ENCODE results near the gene DNAJC22. TPM values are rescaled to one million over a fixed set of nuclear protein-coding genes. Genes with fewer than 3 reads are reported as not detected.

Gene DNAJC22
- polyA plus RNA-seq, 4 donors = 15.6 to 22.6 (median 21.0) TPM

GRCh38 chr12:49342914-49343731, 3.6 kb upstream of the DNAJC22 start:
- no peak for DNase-seq (ENCODE audit: low read depth in 4 of 4, low spot score in 3 of 4)

- DNase-seq (ENCODE audit: low read depth in 4 of 4, low spot score in 3 of 4) = no peak
These were observed 2.1 kb upstream of the DNAJC22 start for GRCh38 chr12:49344486-49345050.

- peak in 1 of 4 donors; percentile 75 for DNase-seq (ENCODE audit: low read depth in 4 of 4, low spot score in 3 of 4)
These were observed 1.4 kb upstream of the DNAJC22 start for GRCh38 chr12:49345051-49345824.

DNA sequence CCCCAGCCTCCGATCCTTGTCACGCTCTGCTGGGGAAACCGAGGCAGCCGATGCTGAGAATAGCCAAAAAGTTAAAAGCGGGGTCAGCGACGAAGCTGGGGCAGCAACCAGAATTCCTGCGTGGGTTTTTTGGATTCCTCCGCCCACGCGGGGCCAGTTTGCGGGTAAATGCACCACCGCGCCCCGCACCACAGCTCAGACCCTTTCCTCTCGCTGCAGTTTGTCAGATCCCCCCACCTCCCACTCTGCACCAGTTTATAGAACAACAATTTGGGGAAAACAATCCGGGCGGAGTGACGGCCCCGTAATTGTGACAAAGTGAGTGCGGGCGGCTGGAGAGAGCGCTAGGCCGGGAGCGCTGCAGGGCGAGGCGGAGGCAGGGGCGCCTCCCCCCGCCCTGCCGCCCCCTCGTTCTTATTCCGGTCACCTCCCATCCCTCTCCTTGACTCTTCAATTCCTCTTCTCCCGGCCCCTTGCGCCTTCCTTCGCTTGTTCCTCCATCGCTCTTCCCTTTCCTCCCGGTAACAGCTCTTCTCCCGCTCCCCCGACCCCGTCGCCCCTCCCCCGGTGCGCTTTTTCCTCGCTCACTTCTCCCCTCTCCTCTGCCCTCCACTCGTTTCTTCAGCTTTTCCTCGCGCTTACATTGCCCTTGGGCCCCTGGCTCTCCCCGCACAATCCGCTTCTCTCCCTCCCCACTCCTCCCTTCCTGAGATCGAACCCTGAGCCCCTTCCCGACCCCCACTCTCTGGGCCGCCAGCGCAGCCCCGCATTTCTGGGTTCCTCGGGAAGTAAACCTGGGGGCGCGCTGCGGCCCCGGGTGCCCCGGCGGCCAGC, 646 bp upstream of the DNAJC22 start:
- no peak for DNase-seq (ENCODE audit: low read depth in 4 of 4, low spot score in 3 of 4)

- peak in 1 of 4 donors; percentile 67 for DNase-seq (ENCODE audit: low read depth in 4 of 4, low spot score in 3 of 4)
These were observed 864 bp downstream of the DNAJC22 start for GRCh38 chr12:49347311-49348193.

GRCh38 chr12:49348781-49349180, 2.1 kb downstream of the DNAJC22 start:
- DNase-seq (ENCODE audit: low read depth in 4 of 4, low spot score in 3 of 4) = no peak

DNA sequence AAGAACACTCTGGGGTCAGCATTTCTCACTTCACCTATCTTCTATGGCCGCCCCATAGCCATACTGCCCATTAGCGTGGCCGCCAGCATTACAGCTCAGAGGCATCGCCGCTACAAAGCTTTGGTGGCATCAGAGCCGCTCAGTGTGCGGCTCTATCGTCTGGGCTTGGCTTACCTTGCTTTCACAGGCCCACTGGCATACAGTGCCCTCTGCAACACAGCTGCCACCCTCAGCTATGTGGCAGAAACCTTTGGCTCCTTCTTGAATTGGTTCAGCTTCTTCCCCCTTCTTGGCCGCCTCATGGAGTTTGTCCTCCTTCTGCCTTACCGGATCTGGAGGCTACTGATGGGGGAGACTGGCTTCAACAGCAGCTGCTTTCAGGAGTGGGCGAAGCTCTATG, 2.6 kb downstream of the DNAJC22 start:
- no peak for DNase-seq (ENCODE audit: low read depth in 4 of 4, low spot score in 3 of 4)

- no peak for DNase-seq (ENCODE audit: low read depth in 4 of 4, low spot score in 3 of 4)
These were observed 5.7 kb downstream of the DNAJC22 start for GRCh38 chr12:49352351-49352750.

GRCh38 chr12:49355913-49356312, 9.2 kb downstream of the DNAJC22 start:
- no peak for DNase-seq (ENCODE audit: low read depth in 4 of 4, low spot score in 3 of 4)

GRCh38 chr12:49357103-49357678, 10.5 kb downstream of the DNAJC22 start:
- DNase-seq (ENCODE audit: low read depth in 4 of 4, low spot score in 3 of 4) = no peak

GRCh38 chr12:49358483-49359141, 11.9 kb downstream of the DNAJC22 start:
- peak in 1 of 4 donors; percentile 67 for DNase-seq (ENCODE audit: low read depth in 4 of 4, low spot score in 3 of 4)

GRCh38 chr12:49359671-49360070, 13.0 kb downstream of the DNAJC22 start:
- DNase-seq (ENCODE audit: low read depth in 4 of 4, low spot score in 3 of 4) = no peak

DNA sequence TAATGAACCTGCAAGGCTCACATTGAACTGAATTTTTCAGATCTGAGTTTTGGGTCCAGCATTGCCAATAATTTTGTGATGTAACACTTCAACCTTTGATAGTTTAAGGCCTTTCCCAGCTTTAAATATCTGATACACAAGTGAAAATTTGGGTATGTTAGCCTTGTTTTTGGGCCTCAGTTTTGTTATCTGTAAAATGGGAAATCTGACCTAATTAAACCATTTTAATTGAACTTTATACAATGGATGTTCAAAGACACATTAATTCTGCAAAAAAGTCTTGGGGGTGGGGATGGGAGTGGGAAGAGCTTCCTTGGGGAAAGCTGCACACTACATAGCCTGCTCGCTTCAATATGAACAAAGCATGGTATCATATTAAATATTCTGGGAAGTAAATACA, 15.4 kb downstream of the DNAJC22 start:
- DNase-seq (ENCODE audit: low read depth in 4 of 4, low spot score in 3 of 4) = no peak

DNA sequence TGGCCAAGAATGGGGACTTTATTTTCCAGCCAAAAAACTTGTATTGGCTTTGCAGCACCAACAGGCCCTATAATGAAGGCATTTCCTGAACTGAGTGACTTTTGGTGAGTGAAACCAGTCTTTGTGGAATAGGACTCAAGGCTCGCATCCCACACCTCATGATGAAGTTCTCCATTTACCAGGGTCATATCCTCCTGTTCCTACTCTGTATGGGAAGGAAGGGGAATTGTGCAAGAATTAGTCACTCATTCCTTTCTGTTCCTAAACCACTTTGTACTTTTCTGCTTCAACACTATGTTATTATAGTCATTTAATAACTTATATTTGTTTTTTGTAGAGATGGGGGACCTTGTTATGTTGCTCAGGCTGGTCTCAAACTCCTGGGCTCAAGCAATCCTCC, 18.3 kb downstream of the DNAJC22 start:
- DNase-seq (ENCODE audit: low read depth in 4 of 4, low spot score in 3 of 4) = no peak

- no peak for DNase-seq (ENCODE audit: low read depth in 4 of 4, low spot score in 3 of 4)
These were observed 18.9 kb downstream of the DNAJC22 start for GRCh38 chr12:49365542-49365941.

DNA sequence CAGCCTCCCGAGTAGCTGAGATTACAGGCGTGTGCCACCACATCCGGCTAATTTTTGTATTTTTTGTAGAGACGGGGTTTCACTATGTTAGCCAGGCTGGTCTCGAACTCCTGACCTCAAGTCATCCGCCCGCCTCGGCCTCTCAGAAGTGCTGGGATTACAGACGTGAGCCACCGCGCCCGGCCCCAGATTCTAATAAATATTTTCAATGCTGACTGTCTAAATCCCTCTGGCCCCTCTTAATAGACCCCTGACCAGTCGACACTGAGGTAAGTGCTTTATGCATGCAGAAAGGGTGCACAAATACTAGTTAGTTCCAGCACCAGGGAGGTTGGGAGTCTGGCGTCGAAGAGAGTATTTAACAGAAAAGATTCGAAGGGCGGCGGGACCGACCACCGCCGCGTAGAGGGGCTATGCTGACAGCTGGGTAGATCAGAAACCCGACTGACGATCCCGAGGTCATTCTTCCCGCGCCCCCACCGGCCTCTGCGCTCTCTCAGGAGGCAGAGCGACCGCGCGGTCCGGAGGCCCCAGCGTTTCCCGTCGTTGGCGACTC, 19.5 kb downstream of the DNAJC22 start:
- no peak for DNase-seq (ENCODE audit: low read depth in 4 of 4, low spot score in 3 of 4)

DNA sequence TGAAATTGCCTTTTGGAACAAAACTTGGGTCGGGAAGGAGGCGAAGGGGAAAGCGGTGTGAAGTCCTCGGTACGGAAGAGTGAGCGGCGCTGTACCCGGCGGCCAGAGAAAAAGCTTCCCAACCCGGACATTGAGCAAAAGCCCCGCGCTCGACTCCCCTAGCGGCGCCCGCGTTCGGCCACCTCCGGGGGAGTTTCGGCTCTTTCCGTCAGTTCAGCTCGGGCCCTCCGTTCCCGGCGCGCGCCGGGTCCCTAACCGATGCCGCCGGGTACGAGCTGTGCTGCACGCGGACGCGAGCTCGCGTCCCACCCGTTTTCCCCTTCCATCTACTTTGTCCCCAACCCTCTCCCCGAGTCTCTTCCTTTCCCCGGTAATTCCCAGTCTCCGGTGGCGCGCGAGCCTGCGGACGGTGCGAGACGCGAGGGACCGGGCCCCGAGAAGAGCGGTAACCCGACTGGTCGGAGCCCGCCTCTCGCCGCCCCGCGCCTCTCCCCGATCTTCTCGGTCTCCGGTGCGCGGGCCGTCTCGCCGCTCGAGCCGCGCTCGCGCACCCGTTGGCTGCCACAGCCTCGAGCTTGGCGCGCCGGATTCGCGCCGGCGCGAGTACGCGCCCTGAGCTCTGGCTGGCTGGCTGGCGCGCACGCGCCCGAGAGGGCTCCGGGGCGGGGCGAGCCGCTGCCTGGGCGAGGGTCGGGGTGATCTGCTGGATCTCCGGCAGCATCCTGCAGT, 20.1 kb downstream of the DNAJC22 start:
- peak; percentile 88 to 91 (median 90) for DNase-seq (ENCODE audit: low read depth in 4 of 4, low spot score in 3 of 4)

Data from right renal pelvis (tissue), 4 donors.